ENCODE results near the gene ROM1. TPM values are rescaled to one million over a fixed set of nuclear protein-coding genes. Genes with fewer than 3 reads are reported as not detected.

The ROM1 gene
- total RNA-seq, 1 donor from 2014 or later = 1.2 TPM

- peak overlapping the region; percentile 97 for H3K4me3 ChIP-seq (ENCODE audit: low read depth, low read length)
- no peak for DNase-seq (ENCODE audit: low read depth)
- TF ChIP-seq CTCF (conservative IDR thresholded peaks at IDR 0.05; ENCODE audit: low read depth, low read length) = no peak
Measured at GRCh38 chr11:62572431-62572830, 40.6 kb upstream of the ROM1 start.

- TF ChIP-seq CTCF (conservative IDR thresholded peaks at IDR 0.05; ENCODE audit: low read depth, low read length) = no peak
- no peak for DNase-seq (ENCODE audit: low read depth)
- H3K4me3 ChIP-seq (ENCODE audit: low read depth, low read length) = peak overlapping the region; percentile 97
Measured at GRCh38 chr11:62573006-62573591, 40.0 kb upstream of the ROM1 start.

GRCh38 chr11:62573592-62574362 lies 39.3 kb upstream of the ROM1 start, which contains the start of gene EEF1G:
TSS of gene EEF1G (minus strand) at chr11:62573891. CDS start at chr11:62573842, 49 bp downstream.
- TF ChIP-seq CTCF (conservative IDR thresholded peaks at IDR 0.05; ENCODE audit: low read depth, low read length) = no peak
- peak; percentile 98 for DNase-seq (ENCODE audit: low read depth)
- peak within 1 kb of the TSS; percentile 97 for H3K4me3 ChIP-seq (ENCODE audit: low read depth, low read length)

DNA sequence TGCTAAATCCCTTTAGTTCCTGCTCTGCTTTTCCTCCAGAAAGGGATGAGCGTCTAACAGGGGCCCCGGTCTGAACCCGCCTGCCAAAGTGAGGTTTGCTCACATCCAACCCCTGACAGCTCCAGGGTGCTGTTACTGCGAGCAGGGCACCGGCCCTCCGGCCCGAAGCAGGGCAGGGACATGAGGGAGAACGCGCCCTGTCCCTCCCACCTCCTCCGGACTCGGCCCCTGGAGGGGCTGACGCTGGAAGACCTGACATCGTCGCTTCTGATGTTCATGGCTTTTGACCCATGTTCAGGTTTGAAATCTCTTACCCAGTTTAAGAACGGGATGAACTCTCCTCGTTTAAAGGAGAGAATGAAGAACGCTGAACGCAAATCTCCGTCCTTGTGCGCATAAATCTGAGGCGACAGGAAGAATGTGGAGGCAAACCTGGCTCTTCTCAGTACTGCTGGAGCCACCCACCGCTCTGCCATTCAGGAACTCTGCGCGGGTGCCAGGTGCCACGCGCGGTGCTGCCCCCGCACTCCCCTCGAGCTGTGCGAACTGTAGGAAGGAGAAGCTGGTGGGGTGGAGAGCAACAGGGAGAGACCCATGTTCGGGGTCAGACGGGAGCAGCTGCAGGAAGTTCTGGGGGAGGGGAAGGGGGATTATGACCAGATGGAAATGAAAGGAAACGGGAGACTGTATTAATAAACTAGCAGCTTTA lies 38.5 kb upstream of the ROM1 start:
- TF ChIP-seq CTCF (conservative IDR thresholded peaks at IDR 0.05; ENCODE audit: low read depth, low read length) = no peak
- no peak for DNase-seq (ENCODE audit: low read depth)
- H3K4me3 ChIP-seq (ENCODE audit: low read depth, low read length) = peak overlapping the region; percentile 73

DNA sequence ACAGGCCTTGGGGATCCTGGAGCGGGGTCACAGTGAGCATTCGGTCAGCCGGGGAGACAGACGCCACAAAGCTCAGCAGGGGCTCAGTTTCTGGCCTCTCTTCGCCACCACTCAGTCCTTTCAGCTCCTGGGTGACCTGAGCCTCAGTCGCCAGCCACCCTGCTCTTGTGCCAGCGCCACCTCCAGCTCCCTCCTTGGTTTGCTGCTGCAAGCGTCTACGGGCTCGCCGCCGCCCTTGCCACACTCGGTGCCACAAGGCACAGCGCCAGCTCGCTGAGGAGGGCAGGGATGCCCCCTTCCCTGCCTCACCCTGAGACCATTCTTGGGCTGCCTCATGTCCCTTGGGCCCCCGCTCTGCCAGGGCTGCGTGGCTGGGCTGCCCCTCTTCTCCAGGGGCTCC lies 37.9 kb upstream of the ROM1 start:
- H3K4me3 ChIP-seq (ENCODE audit: low read depth, low read length) = peak overlapping the region; percentile 73
- no peak for TF ChIP-seq CTCF (conservative IDR thresholded peaks at IDR 0.05; ENCODE audit: low read depth, low read length)
- DNase-seq (ENCODE audit: low read depth) = no peak

DNA sequence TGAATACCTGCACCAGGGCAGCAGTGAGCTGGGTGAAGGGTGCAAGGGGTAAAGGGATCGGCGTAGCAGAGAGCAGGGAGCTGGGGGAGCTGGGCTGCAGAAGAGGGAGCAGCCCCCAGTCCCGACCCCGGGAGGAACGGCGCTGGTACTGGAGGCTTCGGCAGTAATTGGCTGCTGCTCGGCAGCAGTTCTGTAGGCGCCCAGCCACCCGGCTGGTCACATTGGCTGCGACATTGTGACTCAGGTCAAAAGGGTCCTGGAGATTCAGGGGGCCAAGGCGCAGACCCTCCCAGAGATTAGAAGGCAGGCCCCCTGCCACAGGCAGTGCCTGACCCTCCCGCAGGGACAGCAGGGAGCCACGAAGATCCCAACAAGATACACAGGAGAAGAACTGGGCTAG lies 37.2 kb upstream of the ROM1 start:
- no peak for TF ChIP-seq CTCF (conservative IDR thresholded peaks at IDR 0.05; ENCODE audit: low read depth, low read length)
- no peak overlapping the region for H3K4me3 ChIP-seq (ENCODE audit: low read depth, low read length)
- no peak for DNase-seq (ENCODE audit: low read depth)
